DLD1 (cell line): ENCODE results near the gene KRTAP5-7.

Experiments used
- in situ Hi-C: cut with HindIII; loops from 2 replicates; pipeline ENCODE4 v1.10.0; 2017; ENCODE audit warnings: low sequenced_read_pairs

Gene KRTAP5-7

DNA sequence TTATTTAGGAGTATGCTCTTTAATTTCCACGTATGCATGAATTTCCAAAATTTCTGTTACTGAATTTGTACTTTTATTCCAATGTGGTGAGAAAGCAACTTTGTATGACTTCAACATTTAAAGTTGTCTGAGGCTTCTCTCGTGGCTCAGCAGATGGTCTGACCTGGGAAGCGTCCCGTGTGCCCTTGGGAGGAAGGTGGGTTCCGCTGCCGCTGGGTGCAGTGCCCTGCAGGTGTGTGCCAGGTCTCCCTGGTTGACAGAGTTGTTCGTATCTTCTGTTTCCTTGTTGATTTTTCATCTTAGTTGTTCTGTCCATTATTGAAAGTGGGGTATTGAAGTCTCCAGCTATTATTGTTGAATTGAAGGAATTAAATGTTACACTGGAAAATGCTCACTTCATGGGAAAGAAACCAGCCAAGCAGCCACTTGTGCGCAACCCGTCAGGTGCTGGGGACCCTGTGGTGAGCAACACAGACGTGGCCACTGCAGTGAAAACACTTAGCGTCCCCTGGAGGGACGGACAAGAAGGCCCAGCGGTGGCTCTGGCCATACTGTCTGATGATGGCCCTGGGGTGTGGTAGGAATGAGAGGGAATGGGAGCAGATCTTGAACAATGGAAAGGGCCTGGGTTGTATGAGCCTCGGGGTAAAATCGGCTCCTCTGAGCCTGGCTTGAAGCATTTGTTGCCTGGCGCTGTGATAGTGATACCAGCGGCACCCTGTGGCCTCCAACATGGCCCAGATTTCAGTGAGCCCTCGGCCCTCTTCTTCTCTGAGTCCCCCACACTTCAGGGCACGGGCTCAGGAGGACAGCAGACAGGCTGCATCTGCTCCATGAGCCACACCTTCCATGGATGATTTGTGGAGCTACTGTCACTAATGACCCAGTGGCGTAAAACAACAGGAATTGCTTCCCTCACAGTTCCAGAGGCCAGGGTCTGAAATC is 31.5 kb upstream of the KRTAP5-7 start:
- in situ Hi-C loops, result no loop called here

DNA sequence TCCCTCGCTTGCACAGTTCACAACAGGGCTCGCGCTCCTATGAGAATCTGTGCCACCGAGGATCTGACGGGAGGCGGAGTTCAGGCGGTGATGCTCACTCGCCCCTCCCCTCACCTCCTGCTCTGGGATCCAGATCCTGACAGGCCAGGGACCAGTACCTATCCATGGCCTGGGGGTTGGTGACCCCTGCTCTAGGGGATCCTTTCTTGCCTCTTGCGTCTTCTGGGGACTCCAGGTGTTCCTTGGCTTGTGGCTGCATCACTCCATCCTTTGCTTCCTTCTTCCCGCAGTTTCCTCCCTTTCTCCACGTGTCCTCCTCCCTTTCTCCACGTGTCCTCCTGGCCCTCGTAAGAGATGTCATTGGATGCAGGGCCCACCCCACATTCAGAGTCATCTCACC is 30.6 kb upstream of the KRTAP5-7 start:
- in situ Hi-C loops, result no loop called here

DNA sequence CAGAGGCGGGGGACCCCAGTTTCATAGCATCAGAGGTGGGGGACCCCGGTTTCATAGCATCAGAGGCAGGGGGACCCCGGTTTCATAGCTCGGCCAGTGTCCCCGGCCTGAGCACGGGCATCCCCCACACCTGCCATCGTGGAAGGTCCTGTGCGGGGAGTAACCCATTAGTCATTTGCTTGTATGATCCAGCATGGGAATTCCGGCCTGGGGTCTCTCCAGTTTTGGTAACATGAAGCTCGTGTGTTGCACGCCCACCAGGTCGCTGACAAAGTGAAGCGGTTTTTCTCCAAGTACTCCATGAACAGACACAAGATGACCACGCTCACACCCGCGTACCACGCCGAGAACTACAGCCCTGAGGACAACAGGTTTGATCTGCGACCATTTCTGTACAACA is 29.0 kb upstream of the KRTAP5-7 start:
- in situ Hi-C loops, result no loop called here

DNA sequence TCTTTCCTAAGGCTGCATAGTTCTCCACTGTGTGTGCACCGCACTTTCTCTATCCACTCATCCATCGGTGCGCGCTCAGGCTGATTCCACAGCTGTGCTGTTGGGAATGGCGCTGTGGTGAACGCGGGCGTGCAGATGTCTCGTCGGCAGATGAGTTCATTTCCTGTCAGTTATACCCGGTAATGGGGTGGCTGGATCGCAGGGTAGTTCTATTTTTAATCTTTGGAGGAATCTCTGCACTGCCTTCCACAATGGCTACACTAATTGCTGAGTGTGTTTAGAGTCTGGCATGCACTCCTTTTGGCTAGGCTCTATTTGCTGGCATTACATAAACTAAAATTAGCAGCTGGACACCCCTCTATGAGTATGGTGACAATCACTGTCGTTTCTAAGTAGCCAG is 27.9 kb upstream of the KRTAP5-7 start:
- in situ Hi-C loops, result no loop called here

DNA sequence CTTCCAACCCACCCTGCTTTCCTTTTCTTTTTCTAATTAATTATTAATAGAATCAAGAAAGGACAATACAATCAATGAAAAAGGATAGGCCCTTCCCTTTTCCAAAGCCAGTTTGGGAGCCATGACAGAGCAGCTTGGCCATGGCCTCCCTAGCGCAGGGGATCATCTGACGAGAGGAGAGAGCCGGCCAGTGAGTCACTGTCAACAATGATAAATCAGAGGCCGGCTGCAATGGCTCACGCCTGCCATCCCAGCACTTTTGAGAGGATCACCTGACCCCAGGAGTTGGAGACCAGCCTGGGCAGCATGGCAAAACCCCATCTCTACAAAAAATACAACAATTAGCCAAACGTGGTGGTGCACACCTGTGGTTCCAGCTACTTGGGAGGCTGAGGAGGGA is 27.5 kb upstream of the KRTAP5-7 start:
- in situ Hi-C loops, result no loop called here

DNA sequence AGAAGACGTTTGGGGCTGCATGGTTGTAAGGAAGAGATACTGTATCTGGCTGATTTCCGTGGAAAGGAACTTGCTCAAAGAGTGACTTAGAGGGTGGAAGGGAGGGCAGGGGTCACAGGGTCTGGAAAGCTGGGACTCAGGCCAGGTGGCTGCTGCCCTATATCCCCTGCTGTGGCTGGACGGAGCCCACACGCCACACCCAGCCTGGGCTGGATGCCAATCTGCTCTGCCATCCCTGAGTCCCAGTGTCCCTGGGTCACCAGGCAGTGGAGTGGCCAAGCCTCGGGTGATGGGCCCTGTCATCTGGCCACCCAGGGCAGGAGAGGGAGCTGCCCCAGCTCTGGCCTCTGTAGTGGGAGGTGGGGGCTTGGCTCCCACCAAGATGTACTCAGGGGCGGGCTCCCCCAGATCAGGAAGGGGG is 26.5 kb upstream of the KRTAP5-7 start:
- in situ Hi-C loops, result no loop called here

DNA sequence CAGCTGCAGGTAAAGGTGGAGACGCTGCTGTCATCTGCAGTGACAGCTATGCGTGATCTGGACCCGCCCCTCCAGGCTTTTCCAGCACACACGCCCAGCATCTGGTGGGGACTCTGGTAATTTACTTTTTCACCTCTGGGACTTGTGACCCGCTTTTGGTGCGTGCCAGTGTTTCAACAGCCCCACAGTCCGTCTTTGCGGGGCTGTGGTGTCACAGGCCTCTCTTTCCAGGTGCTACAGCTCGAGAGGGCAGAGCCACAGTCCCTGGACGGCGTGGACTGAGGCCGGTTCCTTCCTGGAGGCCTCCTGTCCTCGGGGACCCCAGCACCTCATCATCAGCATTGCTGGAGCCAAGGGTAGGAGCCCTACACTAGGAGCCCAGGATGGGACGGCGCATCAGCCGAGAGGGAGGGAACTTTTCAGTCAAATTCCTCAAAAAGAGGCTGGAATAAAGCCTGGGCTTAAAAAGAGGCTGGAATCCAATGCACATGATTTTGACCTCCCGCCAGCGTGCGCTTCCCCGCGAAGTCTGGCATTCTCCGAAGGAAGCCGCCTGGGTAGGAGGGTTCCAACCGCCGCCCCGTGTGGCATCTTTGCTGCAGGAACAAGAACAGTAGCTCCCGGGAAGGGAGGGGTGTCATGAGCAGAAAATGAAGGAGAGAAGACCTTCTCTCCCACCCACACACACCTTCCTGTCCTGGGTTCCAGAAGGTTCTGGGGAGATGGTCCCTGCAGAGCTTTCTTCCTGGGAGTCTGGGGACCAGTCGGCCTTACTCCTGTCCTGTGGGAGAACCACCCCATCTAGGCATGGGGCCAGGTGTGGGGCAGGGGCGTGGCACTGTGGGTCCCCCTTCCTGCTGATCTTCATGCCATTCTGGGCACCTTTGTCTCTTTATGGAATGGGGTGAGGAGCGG is 25.7 kb upstream of the KRTAP5-7 start:
- in situ Hi-C loops, result no loop called here

DNA sequence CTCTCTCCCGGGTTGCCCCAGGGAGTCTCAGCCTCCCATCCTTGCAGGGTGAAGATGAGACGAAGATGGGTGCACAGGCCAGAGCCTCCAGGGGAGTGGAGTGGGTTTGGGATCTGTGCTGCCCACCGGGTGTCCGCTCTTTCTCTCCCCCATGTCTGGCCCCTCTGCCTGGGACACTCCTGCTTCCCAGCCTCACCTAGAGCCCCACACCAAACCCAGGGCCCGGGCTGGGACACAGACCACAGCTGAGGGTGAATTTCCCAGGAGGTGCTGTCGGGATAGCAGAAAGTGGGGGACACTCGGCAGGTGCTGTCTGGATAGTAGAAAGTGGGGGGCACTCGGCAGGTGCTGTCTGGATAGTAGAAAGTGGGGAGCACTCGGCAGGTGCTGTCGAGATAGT is 25.0 kb upstream of the KRTAP5-7 start:
- in situ Hi-C loops, result no loop called here

DNA sequence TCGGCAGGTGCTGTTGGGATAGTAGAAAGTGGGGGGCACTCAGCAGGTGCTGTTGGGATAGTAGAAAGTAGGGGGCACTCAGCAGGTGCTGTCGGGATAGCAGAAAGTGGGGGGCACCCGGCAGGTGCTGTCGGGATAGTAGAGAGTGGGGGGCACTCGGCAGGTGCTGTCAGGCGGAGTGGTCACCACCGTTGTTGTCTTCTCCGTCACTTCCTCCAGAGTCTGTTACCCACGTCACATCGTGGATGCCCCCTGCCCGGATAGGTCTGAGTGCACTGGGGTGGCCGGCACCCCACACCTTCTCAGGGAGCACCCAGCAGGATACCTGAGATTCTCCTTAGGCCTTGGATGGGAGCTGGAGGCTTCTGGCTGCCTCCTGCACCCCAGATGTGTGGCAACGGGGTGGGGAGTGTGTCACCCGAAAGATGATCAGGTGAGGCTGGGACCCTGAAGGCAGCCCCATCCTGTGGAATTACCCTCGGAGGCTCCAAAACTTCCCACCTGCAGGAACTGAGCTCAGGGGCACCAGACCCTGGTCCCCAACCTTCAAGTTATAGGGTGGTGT is 24.1 kb upstream of the KRTAP5-7 start:
- in situ Hi-C loops, result no loop called here

DNA sequence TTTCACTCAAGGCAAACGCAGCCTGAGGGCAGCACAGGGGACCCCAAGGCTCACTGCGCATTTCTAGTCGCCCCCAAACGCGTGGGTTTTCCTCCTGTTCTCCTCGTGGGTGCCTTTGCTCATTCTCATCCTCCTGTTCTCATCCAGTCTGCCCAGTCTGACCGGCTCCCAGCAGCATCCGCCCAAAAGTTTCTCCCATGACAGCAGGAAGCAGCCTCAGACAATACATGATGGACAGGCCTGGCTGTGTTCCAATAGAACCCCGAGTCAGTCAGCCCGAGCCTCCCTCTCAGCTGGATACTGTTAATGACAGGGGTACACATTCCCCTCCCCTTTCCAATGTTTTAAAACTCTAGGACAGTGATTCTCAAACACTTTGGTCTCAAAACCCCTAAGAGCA is 22.5 kb upstream of the KRTAP5-7 start:
- in situ Hi-C loops, result no loop called here

DNA sequence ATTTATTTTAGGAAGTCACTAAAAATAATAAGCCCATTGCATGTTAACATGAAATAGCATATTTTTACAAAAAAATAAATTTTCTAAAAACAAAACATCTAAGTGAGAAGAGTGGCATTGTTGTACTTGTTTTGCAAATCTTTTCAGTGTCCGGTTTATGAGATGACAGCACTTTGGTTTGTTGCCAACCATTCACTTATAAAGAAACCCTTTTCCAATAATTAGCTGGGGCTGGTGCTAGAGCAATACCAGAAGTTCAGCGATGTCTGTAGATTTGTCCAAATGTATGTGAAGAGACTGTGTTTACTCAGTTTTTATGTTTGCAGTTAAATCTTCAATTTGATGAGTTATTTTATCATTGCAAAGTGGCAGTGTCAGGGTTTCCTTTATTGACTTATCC is 22.1 kb upstream of the KRTAP5-7 start:
- in situ Hi-C loops, result no loop called here

DNA sequence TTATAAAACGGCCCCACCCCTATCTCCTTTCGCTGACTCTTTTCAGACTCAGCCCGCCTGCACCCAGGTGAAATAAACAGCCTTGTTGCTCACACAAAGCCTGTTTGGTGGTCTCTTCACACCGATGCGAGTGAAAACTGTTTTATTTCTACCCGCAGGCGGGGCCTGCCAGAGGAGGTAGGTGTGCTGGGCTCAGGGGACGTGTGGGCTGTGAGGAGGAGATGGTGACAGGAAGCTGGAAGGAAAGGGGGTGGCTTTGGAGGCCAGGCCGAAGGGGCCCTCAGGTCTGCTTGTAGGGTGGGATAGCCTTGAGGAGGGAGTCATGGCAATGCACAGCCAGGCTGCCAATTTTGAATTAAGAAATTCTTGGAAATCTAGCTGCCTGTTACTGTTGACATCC is 21.3 kb upstream of the KRTAP5-7 start:
- in situ Hi-C loops, result no loop called here

DNA sequence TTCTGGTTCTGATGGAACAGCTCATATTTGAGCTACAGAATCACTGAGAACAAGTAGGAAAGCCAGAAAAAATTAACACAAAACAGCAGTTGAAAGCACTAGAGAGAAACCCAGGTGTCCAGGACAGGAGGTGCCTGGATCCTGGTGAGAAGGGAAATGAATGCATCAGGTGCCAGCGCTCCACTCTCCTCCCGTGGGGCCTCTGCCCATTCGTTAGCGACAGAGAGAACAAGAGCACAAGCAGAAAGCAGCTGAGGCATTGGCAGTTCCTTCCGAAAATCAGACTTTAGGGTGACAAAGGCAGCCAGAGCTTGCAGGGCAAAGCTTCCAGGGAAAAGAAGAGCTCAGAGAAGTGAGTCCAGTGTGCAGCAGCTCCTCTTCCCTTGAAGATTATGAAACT is 20.0 kb upstream of the KRTAP5-7 start:
- in situ Hi-C loops, result no loop called here

DNA sequence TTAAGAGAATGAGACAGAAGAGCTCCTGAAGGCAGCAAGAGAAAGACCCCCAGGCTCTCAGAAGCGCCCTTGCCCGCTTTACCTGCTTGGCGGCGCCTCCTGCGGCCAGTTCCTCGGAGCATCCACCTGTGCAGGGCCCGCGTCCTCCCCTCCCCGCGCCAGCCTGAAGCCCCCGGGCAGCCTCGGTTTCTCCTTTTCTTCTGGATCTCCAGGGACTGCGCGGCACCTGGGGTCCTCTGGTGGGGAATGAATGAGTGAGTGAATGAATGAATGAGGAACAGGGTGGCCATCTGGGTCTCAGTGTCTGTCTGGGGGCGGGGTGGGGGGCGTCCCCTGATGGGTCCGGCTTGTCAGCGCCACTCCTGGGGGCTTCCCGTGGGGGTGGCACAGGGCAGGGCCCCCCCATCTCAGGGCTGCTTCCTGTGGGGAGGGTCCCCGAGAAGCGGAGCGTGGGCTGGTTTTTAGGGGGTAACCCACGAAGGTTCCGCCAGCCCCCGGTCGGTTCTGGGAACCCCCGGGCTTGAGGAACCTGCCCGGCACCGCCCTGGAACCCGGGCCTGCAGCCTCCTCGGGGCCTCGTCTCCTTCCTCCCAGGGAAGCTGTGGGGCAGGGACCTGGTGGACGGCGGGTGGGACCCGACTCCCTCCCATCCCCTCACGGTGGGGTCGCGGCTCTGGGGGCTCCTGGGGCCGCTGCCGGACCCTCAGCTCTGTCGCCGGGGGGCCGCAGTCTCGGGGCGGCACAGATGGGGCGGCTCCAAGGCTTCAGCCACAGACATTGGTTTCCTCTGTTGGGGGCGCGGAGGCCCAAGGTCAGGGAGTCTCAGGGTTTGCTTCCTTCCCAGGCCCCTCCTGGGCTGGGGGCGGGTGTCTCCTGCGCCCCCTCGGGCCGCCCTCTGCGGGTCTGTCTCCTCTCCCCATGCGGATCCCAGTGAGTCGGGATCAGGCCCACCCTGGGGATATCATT is 8.3 kb upstream of the KRTAP5-7 start:
- in situ Hi-C loops, result no loop called here

DNA sequence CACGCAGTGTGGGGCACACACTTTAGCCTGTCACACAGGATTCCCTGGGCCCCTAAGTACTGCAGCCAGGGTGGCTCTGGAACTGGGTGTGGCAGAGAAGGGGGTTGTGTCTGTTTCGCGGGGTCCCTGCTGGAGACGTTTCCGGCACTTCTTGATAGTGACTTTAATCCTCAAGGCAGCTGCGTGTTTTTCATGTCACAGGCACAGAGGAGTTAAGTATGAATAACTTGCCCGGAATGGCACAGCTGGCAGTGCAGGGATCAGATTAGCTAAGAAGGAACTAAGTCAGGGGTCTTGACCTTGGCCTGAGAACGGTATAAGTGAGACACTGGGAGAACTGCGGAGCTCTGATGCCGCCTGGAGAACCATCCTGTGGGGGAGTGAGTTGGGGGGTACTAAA is 7.5 kb upstream of the KRTAP5-7 start:
- in situ Hi-C loops, result no loop called here

DNA sequence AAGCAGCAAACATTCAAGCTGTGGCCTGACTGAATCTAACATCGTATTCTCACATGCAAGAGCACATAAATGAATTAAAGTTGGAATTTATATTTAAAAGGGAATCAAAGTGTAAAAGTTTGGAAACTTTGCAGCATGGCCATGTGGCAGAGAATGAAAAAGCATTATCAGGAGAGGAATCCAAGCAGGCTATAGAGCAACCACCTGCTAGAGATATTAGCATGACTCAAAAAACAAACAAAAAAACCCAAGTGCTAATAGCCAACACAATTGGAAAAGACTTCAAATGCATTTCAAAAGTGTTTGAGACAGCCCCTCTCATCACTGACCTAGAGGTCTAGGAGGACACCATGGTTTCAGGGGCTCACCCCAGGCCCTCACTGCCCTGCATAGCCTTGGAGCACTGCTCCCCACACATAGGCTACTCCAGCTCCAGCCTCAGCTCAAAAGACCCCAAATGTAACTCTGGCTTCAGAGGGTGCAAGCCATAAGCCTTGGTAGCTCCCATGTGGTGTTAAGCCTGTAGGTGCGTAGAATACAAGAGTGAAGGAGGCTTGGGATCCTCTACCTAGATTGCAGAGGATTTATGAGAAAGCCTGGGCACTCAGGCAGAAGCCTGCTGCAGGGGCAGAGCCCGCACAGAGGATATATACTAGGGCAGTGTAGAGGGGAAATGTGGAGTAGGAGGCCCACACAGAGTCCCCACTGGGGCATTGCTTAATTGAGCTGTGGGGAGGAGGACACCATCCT is 1.7 kb upstream of the KRTAP5-7 start:
- in situ Hi-C loops, result no loop called here

DNA sequence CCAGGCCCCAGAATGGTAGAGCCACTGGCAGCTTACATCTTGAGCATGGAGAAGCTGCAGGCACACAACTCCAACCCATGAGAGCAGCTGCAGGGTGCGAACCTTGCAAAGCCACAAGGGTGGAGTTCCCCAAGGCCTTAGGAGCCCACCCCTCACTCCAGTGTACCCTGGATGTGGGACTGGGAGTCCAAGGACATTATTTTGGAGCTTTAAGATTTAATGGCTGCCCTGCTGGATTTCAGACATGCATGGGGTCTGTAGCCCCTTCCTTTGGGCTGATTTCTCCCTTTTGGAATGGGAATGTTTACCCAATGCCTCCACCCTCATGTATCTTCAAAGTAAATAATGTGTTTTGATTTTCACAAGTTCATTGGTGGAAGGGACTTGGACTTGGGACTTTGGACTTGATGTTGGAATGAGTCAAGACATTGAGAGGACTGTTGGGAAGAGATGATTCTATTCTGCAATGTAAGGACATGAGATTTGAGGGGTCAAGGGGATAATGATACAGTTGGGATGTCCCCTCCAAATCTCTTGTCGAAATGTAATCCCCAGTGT is 1.1 kb upstream of the KRTAP5-7 start:
- in situ Hi-C loops, result no loop called here

DNA sequence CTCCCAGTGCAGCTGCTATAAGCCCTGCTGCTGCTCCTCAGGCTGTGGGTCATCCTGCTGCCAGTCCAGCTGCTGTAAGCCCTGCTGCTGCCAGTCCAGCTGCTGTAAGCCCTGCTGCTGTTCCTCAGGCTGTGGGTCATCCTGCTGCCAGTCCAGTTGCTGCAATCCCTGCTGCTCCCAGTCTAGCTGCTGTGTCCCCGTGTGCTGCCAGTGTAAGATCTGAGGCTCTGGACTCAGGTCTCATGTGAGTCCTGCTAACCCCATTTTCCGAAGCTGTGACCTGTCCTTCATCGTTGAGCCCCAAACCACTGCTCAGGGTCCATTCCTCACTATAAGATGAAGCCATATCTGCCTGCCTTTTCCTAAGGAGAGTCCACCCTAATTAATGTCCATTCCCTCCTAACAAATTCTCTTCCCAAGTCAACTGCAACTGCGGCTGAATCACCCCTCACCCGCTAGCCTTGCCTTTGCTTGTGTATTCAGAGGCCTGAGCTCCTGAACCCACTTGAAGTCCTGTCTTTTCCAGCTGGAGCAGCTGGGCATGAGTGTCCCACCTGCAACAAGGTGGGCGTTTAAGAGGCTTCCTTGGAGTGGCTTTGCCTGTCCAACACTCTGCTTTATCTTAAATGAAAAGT is 626 bp downstream of the KRTAP5-7 start:
- in situ Hi-C loops, result no loop called here

DNA sequence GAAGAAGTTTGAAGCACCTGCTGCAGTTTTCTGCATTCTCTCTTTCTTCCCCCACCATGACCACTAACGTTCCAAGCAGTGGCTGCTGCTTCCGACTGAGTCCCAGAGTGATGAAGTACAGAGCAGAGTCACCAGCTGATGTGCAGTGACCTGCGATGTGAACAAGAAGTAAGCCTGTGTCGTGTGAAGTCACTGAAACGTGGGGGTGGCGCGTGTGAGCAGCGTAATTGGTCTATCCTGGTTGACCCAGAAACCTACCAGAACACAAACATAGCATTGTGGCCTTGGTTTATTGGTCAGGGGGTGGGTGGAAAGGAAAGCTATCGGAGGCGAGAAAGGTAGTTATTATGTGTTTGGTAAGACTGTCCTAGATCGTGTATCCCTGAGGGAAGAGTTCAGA is 3.5 kb downstream of the KRTAP5-7 start:
- in situ Hi-C loops, result no loop called here
